Measurements from ENCODE around the gene TIMM44.

DNA sequence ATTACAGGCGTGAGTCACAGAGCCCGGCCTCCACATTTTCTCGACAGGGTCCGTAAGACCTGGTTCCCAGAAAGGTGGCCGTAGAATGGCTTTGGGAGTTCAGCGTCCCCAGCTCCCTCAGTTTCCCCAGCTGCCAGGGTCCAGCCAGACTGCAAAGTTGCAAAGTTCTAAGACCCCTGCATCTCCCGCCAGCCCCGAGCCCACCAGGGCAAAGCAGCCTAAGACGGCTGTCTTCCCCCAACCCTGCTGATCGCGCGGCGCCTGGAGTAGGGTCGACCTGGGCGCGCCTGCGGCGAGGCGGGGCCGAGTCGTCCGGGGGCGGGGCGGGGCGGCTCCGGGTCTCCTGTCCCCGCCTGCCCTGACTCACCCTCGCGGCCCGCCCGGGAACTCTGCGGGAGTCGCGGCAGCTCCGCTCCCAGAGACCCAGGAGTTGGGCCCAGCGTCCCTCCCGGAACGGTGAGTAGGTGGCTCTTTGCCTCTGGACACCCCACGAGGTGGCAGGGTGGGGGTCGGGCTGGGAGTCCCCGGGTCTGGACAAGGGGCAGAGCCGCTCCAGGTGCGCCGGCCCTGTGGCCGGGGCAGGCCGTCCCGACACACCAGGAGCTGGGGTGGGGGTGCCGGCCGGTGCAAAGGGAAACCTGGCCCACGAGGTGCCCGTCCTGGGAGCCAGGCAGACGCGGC, 55.2 kb downstream of the TIMM44 start, which contains the start of gene LRRC8E:
- TF ChIP-seq, protein P1, sequence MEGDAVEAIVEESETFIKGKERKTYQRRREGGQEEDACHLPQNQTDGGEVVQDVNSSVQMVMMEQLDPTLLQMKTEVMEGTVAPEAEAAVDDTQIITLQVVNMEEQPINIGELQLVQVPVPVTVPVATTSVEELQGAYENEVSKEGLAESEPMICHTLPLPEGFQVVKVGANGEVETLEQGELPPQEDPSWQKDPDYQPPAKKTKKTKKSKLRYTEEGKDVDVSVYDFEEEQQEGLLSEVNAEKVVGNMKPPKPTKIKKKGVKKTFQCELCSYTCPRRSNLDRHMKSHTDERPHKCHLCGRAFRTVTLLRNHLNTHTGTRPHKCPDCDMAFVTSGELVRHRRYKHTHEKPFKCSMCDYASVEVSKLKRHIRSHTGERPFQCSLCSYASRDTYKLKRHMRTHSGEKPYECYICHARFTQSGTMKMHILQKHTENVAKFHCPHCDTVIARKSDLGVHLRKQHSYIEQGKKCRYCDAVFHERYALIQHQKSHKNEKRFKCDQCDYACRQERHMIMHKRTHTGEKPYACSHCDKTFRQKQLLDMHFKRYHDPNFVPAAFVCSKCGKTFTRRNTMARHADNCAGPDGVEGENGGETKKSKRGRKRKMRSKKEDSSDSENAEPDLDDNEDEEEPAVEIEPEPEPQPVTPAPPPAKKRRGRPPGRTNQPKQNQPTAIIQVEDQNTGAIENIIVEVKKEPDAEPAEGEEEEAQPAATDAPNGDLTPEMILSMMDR (conservative IDR thresholded peaks at IDR 0.05; ENCODE audit: low read depth, low read length): no peak
- TF ChIP-seq EZH2 (IDR thresholded peaks at IDR 0.05; ENCODE audit: borderline replicate concordance, low read depth, low read length, poor library complexity, severe bottlenecking): no peak

Data from A673 (cell line).